GM19025 (cell line): ENCODE measurements around the gene ZFP90.
"Not testable (repeated sequence)": the region's sequence is repeated elsewhere in the genome, so short reads cannot be mapped to it uniquely, and the experiment has no call there.

Experiments
- ATAC-seq: cut with Tn5 transposase; IDR thresholded peaks from one replicate; pipeline ENCODE4 v1.9.1; 2021; ENCODE audit warnings: mild to moderate bottlenecking, low read depth, moderate library complexity; ENCODE audit not compliant: unreplicated experiment

Gene ZFP90

GRCh38 chr16:68517606-68518166 is 21.4 kb upstream of the ZFP90 start:
- no peak for ATAC-seq

- no peak for ATAC-seq
Observed at GRCh38 chr16:68519225-68519745, 19.8 kb upstream of the ZFP90 start.

DNA sequence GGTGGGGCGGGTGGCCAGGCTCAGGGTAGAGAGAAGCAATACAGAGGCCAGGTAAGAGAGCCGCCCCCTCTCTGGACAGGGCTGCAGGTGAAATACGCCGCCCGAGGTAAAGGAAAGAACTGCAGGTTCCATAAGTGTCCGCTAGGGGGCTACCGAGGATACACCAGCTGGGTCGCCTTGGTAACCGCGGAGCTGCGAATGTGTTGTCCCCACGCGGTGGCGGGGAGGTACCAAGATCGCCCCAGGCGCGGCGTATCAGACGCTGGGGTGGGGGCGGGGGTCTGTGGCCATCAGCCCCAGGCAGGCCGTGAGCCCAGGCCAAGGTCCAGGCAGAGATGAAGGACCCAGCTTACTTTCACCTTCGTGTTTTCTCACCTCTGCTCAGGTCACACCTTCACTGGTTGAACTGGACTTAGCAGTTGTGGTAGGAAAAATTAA is 18.4 kb upstream of the ZFP90 start:
- ATAC-seq: peak; percentile 88

- ATAC-seq: no peak
Observed at GRCh38 chr16:68524069-68524820, 14.8 kb upstream of the ZFP90 start.

GRCh38 chr16:68526143-68526781 is 12.8 kb upstream of the ZFP90 start:
- ATAC-seq: no peak

- ATAC-seq: no peak
Observed at GRCh38 chr16:68526782-68527145, 12.3 kb upstream of the ZFP90 start.

DNA sequence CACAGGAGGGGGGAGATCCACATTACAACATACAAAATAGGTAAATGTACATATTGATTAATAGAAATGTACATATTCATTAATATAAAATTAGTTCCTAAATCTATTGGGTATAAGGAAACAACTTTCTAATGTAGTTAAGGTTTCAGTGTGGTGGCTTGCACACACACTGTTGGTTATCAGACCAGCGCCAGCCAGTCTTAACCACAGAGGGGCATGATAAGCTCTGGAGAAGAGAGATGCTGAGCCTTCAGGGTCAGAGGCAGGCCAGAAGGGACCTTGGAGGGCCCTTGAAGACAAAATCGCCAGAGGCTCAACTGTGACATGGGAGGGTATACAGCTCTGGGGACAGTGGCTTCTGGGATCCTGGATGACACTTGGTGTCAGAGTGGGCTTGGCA is 10.9 kb upstream of the ZFP90 start:
- no peak for ATAC-seq

DNA sequence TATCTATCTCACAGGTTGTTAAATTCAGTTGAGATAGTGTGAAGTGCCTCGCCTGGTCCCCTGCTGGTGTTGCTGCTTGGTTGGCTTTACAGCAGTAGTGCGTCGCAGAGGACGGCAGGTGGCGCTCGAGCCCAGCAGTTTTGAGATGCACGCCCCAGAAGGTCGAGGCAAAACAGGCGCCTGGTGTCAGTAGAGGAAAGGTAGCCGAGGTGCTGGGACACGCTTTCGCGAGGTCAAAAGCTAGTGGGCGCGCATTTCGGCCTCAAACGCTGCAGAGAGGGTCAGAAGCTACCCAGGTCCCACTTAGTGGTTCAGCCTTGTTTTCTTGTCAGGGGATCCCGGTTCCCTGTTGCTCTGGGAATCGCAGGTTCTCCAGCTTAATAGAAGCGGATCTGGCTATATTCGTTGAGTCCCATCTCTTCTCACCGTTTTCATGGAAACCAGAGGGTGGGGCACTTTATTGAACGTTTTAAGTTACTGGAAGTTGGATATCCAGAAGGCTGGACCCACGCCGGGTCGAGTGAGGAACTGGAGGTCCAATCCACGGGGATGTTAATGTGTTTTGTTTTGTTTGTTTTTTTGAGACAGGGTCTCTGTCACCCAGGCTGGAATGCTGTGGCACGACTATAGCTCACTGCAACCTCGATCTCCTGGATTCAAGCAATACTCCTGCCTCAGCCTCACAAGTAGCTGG is 10.3 kb upstream of the ZFP90 start:
- ATAC-seq: peak; percentile 66

DNA sequence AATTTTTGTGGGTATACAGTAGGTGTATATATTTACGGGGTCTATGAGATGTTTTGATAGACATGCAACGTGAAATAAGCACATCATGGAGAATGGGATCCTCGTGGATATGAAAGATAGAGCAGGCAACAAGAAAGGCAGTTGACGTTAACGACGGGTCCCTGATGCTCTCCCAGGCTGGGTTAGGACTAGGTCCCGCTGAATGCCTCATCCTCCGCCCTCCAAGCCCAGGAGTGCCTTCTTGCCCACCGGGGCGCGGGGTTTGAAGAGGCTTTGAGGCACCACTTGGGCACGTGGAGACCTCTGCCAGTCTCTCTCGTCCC is 9.5 kb upstream of the ZFP90 start:
- ATAC-seq: peak; percentile 15

- peak; percentile 88 for ATAC-seq
Observed at GRCh38 chr16:68529931-68530701, 9.0 kb upstream of the ZFP90 start.

- ATAC-seq: no peak
Observed at GRCh38 chr16:68533937-68534336, 5.2 kb upstream of the ZFP90 start.

GRCh38 chr16:68535331-68535730 is 3.8 kb upstream of the ZFP90 start:
- no peak for ATAC-seq

GRCh38 chr16:68539711-68540239 is 684 bp downstream of the ZFP90 start:
- ATAC-seq: no peak

DNA sequence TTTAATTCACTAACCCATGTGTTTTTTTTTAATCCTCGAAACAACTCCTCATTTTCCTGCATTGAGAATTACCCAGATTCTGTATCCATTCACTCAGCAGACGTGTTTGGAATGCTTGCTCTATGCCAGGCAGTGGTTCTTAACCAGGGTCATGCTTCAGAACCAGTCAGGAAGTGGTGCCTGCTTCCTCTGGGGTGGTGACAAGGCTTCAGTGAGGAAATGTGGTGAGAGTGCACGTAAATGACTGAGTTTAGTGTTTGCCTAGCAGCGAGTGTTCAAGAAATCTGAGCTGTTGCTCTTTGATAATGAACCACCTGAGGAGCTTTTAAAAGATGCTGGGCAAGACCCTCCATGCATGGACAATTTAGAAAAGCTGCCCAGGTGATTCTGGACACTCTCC is 9.9 kb downstream of the ZFP90 start:
- ATAC-seq: no peak

DNA sequence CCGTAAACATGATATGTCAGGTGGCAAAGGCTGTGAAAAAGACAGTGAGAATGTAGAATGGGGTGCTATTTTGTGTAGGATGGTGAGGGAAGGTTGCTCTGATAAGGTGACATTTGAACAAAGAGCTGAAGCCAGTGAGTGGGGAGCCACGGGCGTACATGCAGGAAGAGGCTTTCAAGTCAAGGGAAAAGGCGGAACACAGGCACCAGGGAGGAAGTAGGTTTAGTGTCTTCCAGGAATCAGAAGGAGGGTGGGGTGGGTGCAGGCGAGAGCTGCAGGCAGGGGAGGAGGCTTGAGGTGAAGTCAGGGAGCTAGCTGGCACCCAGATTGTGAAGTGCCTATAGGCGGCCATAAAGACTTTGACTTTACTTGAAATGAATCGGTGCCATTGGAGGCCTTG is 14.1 kb downstream of the ZFP90 start:
- ATAC-seq: no peak

- ATAC-seq: not testable (repeated sequence)
Observed at GRCh38 chr16:68560341-68560740, 21.2 kb downstream of the ZFP90 start.

DNA sequence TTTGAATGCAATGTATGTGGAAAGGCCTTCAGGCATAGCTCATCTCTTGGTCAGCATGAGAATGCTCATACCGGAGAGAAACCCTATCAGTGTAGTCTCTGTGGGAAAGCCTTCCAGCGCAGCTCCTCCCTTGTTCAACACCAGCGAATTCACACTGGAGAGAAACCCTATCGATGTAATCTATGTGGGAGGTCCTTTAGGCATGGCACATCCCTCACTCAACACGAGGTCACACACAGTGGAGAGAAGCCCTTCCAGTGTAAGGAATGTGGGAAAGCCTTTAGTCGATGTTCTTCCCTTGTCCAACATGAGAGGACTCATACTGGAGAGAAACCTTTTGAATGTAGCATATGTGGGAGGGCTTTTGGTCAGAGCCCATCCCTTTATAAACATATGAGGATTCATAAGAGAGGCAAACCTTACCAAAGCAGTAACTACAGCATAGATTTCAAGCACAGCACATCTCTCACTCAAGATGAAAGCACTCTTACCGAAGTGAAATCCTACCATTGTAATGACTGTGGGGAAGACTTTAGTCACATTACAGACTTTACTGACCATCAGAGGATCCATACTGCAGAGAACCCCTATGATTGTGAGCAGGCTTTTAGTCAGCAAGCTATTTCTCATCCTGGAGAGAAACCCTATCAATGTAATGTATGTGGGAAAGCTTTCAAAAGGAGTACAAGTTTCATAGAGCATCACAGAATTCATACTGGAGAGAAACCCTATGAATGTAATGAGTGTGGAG is 24.7 kb downstream of the ZFP90 start:
- no peak for ATAC-seq

DNA sequence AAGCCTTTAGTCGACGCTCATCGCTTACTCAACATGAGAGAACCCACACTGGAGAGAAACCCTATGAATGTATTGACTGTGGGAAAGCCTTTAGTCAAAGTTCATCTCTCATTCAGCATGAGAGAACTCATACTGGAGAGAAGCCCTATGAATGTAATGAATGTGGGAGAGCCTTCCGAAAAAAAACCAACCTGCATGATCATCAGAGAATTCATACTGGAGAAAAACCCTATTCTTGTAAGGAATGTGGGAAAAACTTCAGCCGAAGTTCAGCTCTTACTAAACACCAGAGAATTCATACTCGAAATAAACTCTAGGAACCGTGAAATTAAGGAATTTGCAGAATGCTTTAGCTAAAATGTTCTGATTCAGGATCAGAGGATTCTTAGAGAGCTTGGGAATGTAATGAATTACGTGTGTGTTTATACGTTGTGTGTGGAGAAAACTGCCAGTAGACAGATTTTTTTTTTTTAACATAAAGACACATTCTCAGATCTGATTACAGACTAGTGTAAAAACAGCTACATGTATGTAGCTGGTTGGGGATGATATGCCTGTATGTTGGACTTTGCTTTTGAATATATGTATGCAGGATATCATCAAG is 25.4 kb downstream of the ZFP90 start:
- no peak for ATAC-seq

DNA sequence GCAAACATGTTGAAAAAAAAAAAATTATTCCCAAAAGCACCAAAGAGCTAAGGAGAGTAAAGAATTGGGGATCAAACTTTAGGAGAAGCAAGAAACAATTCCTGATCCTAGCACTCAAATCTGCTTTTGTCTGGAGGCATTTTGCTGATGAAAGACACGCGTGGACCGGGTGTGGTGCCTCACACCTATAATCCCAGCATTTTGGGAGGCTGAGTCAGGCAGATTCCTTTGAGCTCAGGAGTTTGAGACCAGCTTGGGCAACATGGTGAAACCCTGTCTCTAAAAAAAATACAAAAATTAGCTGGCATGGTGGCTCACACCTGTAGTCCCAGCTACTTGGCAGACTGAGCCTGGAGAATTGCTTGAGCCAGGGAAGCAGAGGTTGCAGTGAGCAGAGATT is 35.4 kb downstream of the ZFP90 start:
- no peak for ATAC-seq
